Measurements from ENCODE around the gene TP53AIP1.

TP53AIP1 gene

DNA sequence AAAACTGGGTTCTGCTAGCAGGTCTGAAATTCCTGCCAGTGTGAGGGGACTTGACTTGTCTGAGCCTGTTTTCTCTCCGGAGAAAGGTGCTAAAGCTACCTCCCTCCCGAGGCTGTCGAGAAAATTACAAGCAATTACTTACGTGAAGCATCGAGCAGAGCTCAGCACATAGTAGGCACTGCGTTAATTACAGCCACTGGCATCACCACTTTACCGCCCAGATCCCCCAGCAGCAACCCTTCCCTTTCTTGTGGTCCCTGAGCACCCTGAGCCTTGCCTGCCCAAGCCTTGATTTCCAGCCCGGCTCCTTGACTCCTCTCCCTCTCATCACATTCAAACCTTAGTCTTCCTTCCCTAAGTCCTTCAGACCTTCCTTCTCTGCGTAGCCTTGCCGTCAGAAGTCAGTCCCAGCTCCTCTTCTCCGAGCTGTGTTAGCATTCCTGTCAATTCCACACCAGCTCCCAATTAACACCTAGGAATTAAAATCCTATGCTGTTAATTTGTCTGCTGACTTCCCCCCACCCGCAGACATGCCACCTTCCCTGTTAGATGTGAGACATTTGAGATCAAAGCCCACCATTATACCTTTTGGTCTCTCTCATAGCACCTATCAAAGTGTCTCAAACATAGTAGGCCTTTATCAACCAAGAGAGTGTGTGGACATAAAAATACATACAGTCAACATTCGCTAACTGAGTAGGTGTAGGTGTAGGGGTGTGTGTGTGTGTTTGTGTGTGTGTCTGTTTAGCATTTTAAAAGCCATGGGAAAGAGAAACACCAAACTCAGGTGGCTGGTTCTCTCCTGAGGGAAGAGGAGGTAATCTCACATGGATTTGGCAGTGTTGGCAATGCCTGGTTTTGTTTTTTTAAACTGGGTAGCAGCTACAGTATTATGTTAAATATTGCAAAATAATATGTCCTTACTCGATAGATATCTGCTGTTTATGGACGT, 54.4 kb downstream of the TP53AIP1 start:
- DNase-seq = no peak

DNA sequence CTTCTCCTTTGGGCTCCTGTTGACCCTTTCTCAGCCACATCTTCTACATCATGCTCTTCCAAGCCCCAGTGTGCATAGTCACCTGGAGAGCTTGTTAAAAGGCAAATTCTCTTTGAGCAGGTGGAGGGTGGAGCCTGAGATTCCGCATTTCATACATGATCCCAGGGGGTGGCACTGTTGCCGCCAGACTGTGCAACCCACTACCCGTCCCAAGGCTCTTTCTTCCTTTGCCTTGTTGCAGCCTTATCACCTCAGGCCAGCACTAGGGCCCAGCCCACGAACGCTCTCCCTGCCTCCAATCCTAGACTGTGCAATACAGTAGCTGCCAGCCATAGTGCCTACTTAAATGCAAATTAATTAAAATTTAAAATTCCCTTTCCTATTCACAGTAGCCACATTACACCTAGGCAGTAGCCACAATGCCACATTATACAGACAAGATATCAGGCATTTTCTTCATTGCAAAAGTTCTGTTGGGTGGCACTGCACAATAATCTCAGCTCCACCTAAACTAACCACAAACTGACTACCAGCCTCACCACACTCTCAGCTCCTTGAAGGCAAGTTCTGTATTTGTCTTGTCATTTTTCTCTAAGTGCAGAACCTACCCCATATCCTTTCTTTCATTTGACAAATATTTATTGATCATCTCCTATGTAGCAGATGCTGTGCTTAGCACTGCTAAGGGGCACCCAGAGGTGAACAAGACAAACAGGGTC, 56.1 kb downstream of the TP53AIP1 start:
- no peak for DNase-seq
